K562 treated with DMSO at 1 percent for 4 hours (cell line): ENCODE measurements around the gene HIVEP1. TPM values are rescaled to one million over a fixed set of nuclear protein-coding genes. Genes with fewer than 3 reads are reported as not detected.

Experiments
- total RNA-seq: library from RNA; unstranded; fragments of 300-600 nt; gene quantifications from 2 replicates; pipeline ENCODE4 v1.2.3, GENCODE V29; 2022; ENCODE audit not compliant: insufficient read depth

Gene HIVEP1
- total RNA-seq = 9.3 and 13.9 TPM in 2 replicates

DNA sequence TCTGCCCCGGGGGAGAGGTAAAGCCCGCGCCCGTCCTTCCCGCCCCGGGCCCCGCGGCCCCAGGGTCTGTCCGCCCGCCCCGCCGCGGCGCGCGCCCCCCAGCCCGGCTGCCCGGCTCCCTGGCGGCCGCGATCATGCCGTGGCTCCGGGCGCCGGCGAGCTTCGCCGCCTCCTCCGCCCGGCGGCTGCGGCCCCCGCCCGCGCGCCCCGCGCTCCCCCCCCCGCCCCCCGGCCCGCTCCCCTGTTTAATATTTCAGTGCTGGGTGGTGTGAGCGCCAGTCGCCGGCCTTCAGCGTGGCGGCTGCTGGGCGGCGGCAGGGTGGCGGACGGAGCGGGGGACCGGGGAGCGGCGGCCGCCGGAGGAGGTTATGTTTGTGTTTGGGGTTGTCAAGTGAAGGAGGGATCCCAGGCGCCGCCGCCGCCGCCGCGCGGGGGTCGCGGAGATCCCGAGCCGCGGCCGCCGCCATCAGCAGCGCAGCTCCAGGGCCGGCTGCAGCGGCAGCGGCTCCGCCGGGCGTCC lies at the start of gene HIVEP1:
HIVEP1 (plus strand) TSS at position 275 of the 520 bp plus-strand sequence. CDS start 3,317 bp downstream, outside the sequence.

Other genes starting within 250 kb of the HIVEP1 start
- gene ADTRP, start 233.5 kb upstream of the HIVEP1 start, total RNA-seq = 7.0 and 7.2 TPM in 2 replicates